ENCODE data around the gene DGCR8. TPM values are rescaled to one million over a fixed set of nuclear protein-coding genes. Genes with fewer than 3 reads are reported as not detected.

The DGCR8 gene
- total and polyA plus RNA-seq, 4 donors: 13.2 to 38.4 (median 26.2) TPM

DNA sequence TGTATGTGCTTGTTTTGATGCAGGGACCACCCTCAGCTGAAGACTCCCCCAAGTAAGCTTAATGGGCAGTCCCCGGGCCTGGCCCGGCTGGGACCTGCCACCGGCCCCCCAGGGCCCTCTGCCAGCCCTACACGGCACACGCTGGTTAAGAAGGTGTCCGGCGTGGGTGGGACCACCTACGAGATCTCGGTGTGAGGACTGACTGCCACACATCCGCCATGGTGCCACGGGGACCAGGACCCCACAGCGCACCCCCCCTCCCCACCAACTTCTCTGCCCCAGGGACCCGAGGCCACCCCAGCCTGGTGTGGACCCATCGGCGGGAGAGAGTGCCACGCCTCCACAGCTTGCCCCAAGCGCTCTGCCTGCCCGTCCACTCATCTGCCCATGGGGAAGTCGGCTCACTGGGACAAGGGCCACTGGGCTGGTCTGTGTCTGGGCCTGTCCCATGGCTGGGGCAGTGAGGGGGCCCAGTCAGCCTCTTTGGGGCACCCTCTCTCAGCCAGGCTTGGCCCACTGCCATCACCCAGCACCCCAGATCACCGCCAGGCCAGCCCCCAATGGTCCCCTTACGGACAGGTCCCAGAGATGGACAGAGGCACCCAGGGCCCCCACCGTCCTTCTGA, 65.3 kb downstream of the DGCR8 start:
- TF ChIP-seq, protein P1, sequence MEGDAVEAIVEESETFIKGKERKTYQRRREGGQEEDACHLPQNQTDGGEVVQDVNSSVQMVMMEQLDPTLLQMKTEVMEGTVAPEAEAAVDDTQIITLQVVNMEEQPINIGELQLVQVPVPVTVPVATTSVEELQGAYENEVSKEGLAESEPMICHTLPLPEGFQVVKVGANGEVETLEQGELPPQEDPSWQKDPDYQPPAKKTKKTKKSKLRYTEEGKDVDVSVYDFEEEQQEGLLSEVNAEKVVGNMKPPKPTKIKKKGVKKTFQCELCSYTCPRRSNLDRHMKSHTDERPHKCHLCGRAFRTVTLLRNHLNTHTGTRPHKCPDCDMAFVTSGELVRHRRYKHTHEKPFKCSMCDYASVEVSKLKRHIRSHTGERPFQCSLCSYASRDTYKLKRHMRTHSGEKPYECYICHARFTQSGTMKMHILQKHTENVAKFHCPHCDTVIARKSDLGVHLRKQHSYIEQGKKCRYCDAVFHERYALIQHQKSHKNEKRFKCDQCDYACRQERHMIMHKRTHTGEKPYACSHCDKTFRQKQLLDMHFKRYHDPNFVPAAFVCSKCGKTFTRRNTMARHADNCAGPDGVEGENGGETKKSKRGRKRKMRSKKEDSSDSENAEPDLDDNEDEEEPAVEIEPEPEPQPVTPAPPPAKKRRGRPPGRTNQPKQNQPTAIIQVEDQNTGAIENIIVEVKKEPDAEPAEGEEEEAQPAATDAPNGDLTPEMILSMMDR (IDR thresholded peaks at IDR 0.05; ENCODE audit: control extremely low read depth, extremely low read depth): no peak
- Histone ChIP-seq H3K9me3 (ENCODE audit: control insufficient read depth in 4 of 4, insufficient read depth in 3 of 4, low read length in 3 of 4) (no peaks in the 10 kb centered on the region), H3K27ac (ENCODE audit: low read depth in 1 of 2, low read length in 1 of 2) (no peak overlapping the region), H3K4me1 (ENCODE audit: control insufficient read depth in 5 of 5, insufficient read depth in 5 of 5, low read length in 5 of 5) (no peaks in the 10 kb centered on the region), H3K27me3 (ENCODE audit: control insufficient read depth in 3 of 3, insufficient read depth in 3 of 3, low read length in 2 of 3) (no peaks in the 10 kb centered on the region), H3K4me3 (no peak overlapping the region), H3K36me3 (ENCODE audit: control insufficient read depth in 4 of 4, insufficient read depth in 4 of 4, low read length in 4 of 4) (peaks cover 0 to 40% (median 1%) of the 10 kb centered on the region in 4 donors), H3K9ac (ENCODE audit: insufficient read depth in 1 of 2, low read length in 2 of 2) (no peak overlapping the region)
- no peak for DNase-seq
- ATAC-seq (ENCODE audit: insufficient read depth, low FRiP score): no peak
- WGBS, 2 donors: 90 to 94% methylated on average over 22 of the region's 22 CpGs

DNA sequence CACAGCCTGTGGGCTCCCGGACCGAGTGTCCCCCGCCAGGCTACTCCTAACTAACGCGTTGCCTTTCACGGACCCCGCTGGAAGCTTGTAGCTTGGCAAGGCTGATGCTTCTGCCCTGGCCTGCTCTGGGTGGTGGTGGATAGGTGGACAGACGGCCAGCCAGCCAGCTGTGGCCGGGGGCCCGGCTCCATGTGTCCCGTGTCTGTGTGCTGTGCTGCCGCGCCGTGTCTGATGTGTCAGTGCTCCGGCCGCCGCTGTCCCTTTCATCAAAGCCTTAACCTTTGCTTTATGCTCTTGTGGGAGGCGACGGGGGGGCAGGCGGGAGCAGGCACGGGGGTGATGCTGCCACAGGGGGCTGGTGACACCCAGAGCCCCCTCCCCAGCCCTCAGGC, 65.8 kb downstream of the DGCR8 start:
- DNase-seq (no peak), ATAC-seq (ENCODE audit: insufficient read depth, low FRiP score) (no peak)
- WGBS, 2 donors: 92 to 95% methylated on average over 18 to 21 of the region's 21 CpGs
- Histone ChIP-seq H3K36me3 (ENCODE audit: control insufficient read depth in 4 of 4, insufficient read depth in 4 of 4, low read length in 4 of 4) (peaks cover 0 to 35% (median 1%) of the 10 kb centered on the region in 4 donors), H3K27ac (ENCODE audit: low read depth in 1 of 2, low read length in 1 of 2) (no peak overlapping the region), H3K9ac (ENCODE audit: insufficient read depth in 1 of 2, low read length in 2 of 2) (no peak overlapping the region), H3K4me1 (ENCODE audit: control insufficient read depth in 5 of 5, insufficient read depth in 5 of 5, low read length in 5 of 5) (no peaks in the 10 kb centered on the region), H3K9me3 (ENCODE audit: control insufficient read depth in 4 of 4, insufficient read depth in 3 of 4, low read length in 3 of 4) (no peaks in the 10 kb centered on the region), H3K27me3 (ENCODE audit: control insufficient read depth in 3 of 3, insufficient read depth in 3 of 3, low read length in 2 of 3) (no peaks in the 10 kb centered on the region), H3K4me3 (no peak overlapping the region)
- TF ChIP-seq, protein P1 (IDR thresholded peaks at IDR 0.05; ENCODE audit: control extremely low read depth, extremely low read depth): no peak

DNA sequence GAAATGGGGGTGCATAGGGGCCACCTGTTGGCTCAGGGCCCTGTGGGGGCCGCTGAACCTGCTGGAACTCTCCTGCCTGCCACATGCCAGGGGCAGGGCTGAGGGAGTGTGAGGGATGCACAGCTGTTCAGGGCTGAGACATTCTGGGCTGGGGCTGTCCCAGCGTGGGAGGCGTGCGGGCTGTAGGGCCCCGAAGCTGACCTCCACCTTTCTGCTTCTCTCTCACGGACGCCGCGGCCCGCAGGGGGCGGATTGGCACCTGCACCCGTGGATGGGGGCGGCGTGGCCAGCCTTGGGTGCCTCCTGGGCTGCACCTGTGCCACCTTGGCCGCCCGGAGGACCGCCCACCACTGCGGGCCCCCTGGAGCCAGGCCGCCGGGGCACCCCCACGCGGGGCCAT, 66.7 kb downstream of the DGCR8 start:
- Histone ChIP-seq H3K4me3 (no peak overlapping the region), H3K9me3 (ENCODE audit: control insufficient read depth in 4 of 4, insufficient read depth in 3 of 4, low read length in 3 of 4) (no peaks in the 10 kb centered on the region), H3K27ac (ENCODE audit: low read depth in 1 of 2, low read length in 1 of 2) (no peak overlapping the region), H3K4me1 (ENCODE audit: control insufficient read depth in 5 of 5, insufficient read depth in 5 of 5, low read length in 5 of 5) (no peaks in the 10 kb centered on the region), H3K9ac (ENCODE audit: insufficient read depth in 1 of 2, low read length in 2 of 2) (no peak overlapping the region), H3K36me3 (ENCODE audit: control insufficient read depth in 4 of 4, insufficient read depth in 4 of 4, low read length in 4 of 4) (peaks cover 0 to 29% (median 1%) of the 10 kb centered on the region in 4 donors), H3K27me3 (ENCODE audit: control insufficient read depth in 3 of 3, insufficient read depth in 3 of 3, low read length in 2 of 3) (no peaks in the 10 kb centered on the region)
- no peak for DNase-seq
- 84 to 88% methylated on average over 22 of the region's 22 CpGs for WGBS, 2 donors
- no peak for ATAC-seq (ENCODE audit: insufficient read depth, low FRiP score)
- TF ChIP-seq, protein P1 (IDR thresholded peaks at IDR 0.05; ENCODE audit: control extremely low read depth, extremely low read depth): no peak

All from lung (tissue), 12 donors.